Measurements from ENCODE around the gene SLC25A52. TPM values are rescaled to one million over a fixed set of nuclear protein-coding genes. Genes with fewer than 3 reads are reported as not detected.
"Not testable (repeated sequence)": the region's sequence is repeated elsewhere in the genome, so short reads cannot be mapped to it uniquely, and the experiment has no call there.

The SLC25A52 gene, protein sequence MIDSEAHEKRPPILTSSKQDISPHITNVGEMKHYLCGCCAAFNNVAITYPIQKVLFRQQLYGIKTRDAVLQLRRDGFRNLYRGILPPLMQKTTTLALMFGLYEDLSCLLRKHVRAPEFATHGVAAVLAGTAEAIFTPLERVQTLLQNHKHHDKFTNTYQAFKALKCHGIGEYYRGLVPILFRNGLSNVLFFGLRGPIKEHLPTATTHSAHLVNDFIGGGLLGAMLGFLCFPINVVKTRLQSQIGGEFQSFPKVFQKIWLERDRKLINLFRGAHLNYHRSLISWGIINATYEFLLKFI
- total RNA-seq = 1 to 10 TPM in 1 of 7 donors, not detected in 6; 1.4 TPM
- under 1 TPM in 1 of 3 donors, not detected in 2; 0.09 TPM for polyA plus RNA-seq
- long read RNA-seq, donor 1 = 0 reads
- long read RNA-seq, donor 2, partial matches to known transcripts = 0 of 1 reads
- long read RNA-seq, donor 2, other reads (novel, unspliced or antisense) = 0 of 1 reads

DNA sequence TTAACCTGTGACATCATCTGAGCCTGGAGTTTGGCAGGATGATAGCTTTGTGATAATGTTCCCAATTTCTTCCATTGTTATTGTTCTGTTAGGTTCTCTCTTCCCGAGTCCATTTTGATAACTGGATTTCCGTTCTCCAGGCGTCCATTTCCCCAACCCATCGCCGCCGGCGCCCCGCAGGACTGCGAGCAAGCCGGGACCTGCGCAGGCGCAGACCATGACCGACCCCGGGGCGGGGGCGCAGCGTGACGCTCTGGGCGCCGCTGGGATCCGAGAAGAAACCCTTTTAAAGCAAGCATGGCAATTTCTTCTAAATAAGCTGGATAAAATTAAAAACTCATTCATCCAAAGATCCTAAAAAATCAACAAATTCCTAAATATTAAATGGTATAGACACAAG, at the start of gene SLC25A52:
SLC25A52 (minus strand) TSS at position 186 of the 400 bp plus-strand sequence. CDS start 219 bp downstream, outside the sequence.
- no peak within 1 kb of the TSS for H3K27ac ChIP-seq
- H3K4me3 ChIP-seq = no peak within 1 kb of the TSS
- H3K27me3 ChIP-seq (replicated peaks in 1 of 7) = no peaks in the 10 kb centered on the region
- DNase-seq = no peak
- H3K36me3 ChIP-seq = no peaks in the 10 kb centered on the region
- WGBS, 5 donors = 80 to 92% (median 89%) methylated on average over 21 of the region's 21 CpGs
- no peak for TF ChIP-seq POLR2A (IDR thresholded peaks at IDR 0.05)
- TF ChIP-seq, protein P1, sequence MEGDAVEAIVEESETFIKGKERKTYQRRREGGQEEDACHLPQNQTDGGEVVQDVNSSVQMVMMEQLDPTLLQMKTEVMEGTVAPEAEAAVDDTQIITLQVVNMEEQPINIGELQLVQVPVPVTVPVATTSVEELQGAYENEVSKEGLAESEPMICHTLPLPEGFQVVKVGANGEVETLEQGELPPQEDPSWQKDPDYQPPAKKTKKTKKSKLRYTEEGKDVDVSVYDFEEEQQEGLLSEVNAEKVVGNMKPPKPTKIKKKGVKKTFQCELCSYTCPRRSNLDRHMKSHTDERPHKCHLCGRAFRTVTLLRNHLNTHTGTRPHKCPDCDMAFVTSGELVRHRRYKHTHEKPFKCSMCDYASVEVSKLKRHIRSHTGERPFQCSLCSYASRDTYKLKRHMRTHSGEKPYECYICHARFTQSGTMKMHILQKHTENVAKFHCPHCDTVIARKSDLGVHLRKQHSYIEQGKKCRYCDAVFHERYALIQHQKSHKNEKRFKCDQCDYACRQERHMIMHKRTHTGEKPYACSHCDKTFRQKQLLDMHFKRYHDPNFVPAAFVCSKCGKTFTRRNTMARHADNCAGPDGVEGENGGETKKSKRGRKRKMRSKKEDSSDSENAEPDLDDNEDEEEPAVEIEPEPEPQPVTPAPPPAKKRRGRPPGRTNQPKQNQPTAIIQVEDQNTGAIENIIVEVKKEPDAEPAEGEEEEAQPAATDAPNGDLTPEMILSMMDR (IDR thresholded peaks at IDR 0.05 in 8 of 11, conservative IDR thresholded peaks at IDR 0.05 in 3 of 11) = no peak
- TF ChIP-seq POLR2AphosphoS5 (IDR thresholded peaks at IDR 0.05) = no peak
- intact Hi-C loops (cut with DNase I; ENCODE audit: low total_unique reads) = no loop called here
- no peaks in the 10 kb centered on the region for H3K9me3 ChIP-seq
- H3K4me1 ChIP-seq = no peaks in the 10 kb centered on the region

DNA sequence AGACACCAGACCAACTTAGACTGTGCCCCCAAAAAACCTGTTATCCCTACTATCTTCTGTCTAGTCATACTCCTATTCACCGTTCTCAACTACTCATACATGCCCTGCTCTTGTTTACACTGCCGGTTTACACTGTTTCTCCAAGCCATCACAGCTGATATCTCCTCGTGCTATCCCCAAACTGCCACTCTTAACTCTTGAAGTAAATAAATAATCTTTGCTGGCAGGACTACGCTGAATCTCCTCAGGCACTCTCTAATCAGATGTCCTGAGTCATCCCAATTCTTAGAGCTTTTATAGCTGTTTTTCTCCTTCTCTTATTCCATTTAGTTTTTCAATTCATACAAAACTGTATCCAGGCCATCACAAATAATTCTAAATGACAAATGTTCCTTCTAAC, 48.4 kb upstream of the SLC25A52 start:
- DNase-seq; intact Hi-C loops (cut with DNase I; ENCODE audit: low total_unique reads); H3K9me3 ChIP-seq; H3K4me1 ChIP-seq; H3K36me3 ChIP-seq; H3K27me3 ChIP-seq (replicated peaks in 1 of 7); H3K27ac ChIP-seq; H3K4me3 ChIP-seq: not testable (repeated sequence)
- WGBS, 5 donors = 86 to 98% (median 91%) methylated on average over 2 to 4 of the region's 4 CpGs

DNA sequence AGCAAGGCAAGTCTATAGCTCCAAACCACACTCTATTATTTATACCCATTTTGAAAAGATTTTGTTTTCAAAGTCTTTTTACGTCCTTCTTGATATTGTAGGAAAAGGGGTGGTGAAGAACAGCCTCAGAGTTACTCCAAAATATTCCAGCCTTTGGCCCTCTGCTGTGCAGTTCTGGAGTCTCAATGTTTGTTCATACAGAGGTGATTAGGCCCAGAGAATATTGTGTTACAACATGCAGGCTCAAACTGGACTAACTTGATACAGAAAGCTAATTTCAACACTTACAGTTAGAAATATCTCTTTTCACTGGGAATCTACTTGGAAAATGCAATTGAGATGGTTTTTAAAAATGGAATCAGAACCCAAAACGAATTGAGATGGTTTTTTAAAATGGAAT, 40.4 kb upstream of the SLC25A52 start:
- DNase-seq = no peak
- TF ChIP-seq, protein P1 (IDR thresholded peaks at IDR 0.05 in 8 of 11, conservative IDR thresholded peaks at IDR 0.05 in 3 of 11) = no peak
- TF ChIP-seq POLR2AphosphoS5 (IDR thresholded peaks at IDR 0.05) (no peak), POLR2A (IDR thresholded peaks at IDR 0.05) (no peak)
- WGBS, 5 donors = 71 to 78% (median 74%) methylated on average over 2 of the region's 2 CpGs
- Histone ChIP-seq H3K36me3 (no peaks in the 10 kb centered on the region), H3K27me3 (replicated peaks in 1 of 7) (no peaks in the 10 kb centered on the region), H3K4me3 (no peak overlapping the region), H3K9me3 (no peaks in the 10 kb centered on the region), H3K27ac (no peak overlapping the region), H3K4me1 (no peaks in the 10 kb centered on the region)
- intact Hi-C loops (cut with DNase I; ENCODE audit: low total_unique reads) = no loop called here

DNA sequence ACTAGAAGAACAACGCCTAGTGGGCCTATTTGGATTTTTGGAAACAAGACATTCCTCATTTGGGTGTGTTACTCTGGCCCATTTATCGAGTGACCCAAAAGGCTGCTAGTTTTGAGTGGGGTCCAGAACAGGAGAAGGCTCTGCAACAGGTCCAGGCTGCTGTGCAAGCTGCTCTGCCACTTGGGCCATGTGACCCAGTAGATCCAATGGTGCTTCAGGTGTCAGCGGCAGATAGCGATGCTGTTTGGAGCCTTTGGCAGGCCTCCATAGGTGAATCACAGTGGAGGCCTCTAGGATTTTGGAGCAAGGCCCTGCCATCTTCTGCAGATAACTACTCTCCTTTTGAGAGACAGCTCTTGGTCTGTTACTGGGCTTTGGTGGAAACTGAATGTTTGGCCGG, 38.6 kb upstream of the SLC25A52 start:
- WGBS, 5 donors = 80 to 97% (median 90%) methylated on average over 5 of the region's 5 CpGs
- intact Hi-C loops (cut with DNase I; ENCODE audit: low total_unique reads) = not testable (repeated sequence)

DNA sequence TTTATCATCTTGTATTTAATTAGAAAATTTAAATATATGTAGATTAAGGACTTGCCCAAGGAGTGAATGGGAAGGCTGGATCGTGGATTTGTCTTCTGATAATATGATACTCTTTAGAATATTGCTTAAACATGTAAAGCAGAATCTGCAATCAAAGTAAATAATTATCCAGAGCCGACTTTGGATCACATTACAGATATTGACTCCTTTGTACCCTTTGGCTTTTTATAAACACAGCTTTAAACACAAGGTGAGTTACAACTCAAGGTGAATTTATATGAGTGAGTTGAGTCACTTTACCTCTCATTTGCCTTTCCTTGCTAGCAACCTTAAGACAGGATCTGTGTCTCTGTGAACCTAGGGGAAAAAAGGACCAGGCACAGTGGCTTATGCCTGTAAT, 37.7 kb upstream of the SLC25A52 start:
- WGBS, 5 donors = 47 to 87% (median 81%) methylated on average over 2 of the region's 2 CpGs
- H3K27ac ChIP-seq = no peak overlapping the region
- no peak overlapping the region for H3K4me3 ChIP-seq

More for the DNA sequence above, 38.6 kb upstream of the SLC25A52 start:
- H3K27me3 ChIP-seq (replicated peaks in 1 of 7); H3K36me3 ChIP-seq; H3K4me1 ChIP-seq; H3K27ac ChIP-seq; H3K4me3 ChIP-seq; DNase-seq; H3K9me3 ChIP-seq: not testable (repeated sequence)

More for the DNA sequence above, 37.7 kb upstream of the SLC25A52 start:
- H3K27me3 ChIP-seq (replicated peaks in 1 of 7) = no peaks in the 10 kb centered on the region
- TF ChIP-seq POLR2A (IDR thresholded peaks at IDR 0.05) (no peak), POLR2AphosphoS5 (IDR thresholded peaks at IDR 0.05) (no peak)
- TF ChIP-seq, protein P1 (IDR thresholded peaks at IDR 0.05 in 8 of 11, conservative IDR thresholded peaks at IDR 0.05 in 3 of 11) = no peak
- no peaks in the 10 kb centered on the region for H3K9me3 ChIP-seq
- H3K4me1 ChIP-seq = no peaks in the 10 kb centered on the region
- no peak for DNase-seq
- intact Hi-C loops (cut with DNase I; ENCODE audit: low total_unique reads) = no loop called here
- no peaks in the 10 kb centered on the region for H3K36me3 ChIP-seq
